DOHH2 (cell line): ENCODE results near the gene TIGAR.

Experiments used
- H3F3A ChIP-seq: fragments of 200-600 bp; sonication (generic), shearing (Covaris generic); 2 replicates; pipeline ENCODE4 v1.6.0; 2016; ENCODE audit warnings: antibody characterized with exemption, mild to moderate bottlenecking; ENCODE audit not compliant: control insufficient read depth, insufficient read depth
- H3K27ac ChIP-seq: fragments of 200-600 bp; sonication (generic); 2 replicates; pipeline ENCODE4 v1.5.1; 2014; ENCODE audit warnings: low read depth, mild to moderate bottlenecking, low read length, moderate library complexity
- H3K27me3 ChIP-seq: fragments of 200-600 bp; sonication (generic); 2 replicates; pipeline ENCODE4 v1.6.1; 2014; ENCODE audit warnings: mild to moderate bottlenecking, low read length, mixed read lengths; ENCODE audit not compliant: control insufficient read depth
- H3K36me3 ChIP-seq: fragments of 200-600 bp; sonication (generic); 2 replicates; pipeline ENCODE4 v1.6.1; 2014; ENCODE audit warnings: mild to moderate bottlenecking, low read length, moderate library complexity, mixed read lengths; ENCODE audit not compliant: control insufficient read depth
- H3K4me1 ChIP-seq: fragments of 200-600 bp; sonication (generic); 2 replicates; pipeline ENCODE4 v1.6.1; 2014; ENCODE audit warnings: mild to moderate bottlenecking, low read length, mixed read lengths; ENCODE audit not compliant: control insufficient read depth
- H3K4me2 ChIP-seq: fragments of 200-600 bp; sonication (generic); 2 replicates; pipeline ENCODE4 v1.6.0; 2014; ENCODE audit warnings: mild to moderate bottlenecking, low read length, moderate library complexity
- H3K4me3 ChIP-seq: fragments of 200-600 bp; sonication (generic); 2 replicates; pipeline ENCODE4 v1.5.1; 2014; ENCODE audit warnings: mild to moderate bottlenecking, low read length, mixed read lengths
- H3K79me2 ChIP-seq: fragments of 200-600 bp; sonication (generic); 2 replicates; pipeline ENCODE4 v1.6.1; 2014; ENCODE audit warnings: mild to moderate bottlenecking, low read length, mixed read lengths; ENCODE audit not compliant: control insufficient read depth
- H3K9me2 ChIP-seq: fragments of 200-600 bp; sonication (generic); replicated peaks from 2 replicates; pipeline ENCODE4 v1.6.1; 2014; ENCODE audit warnings: mild to moderate bottlenecking, low read length, mixed read lengths; ENCODE audit not compliant: control insufficient read depth
- H3K9me3 ChIP-seq: fragments of 200-600 bp; sonication (generic); 2 replicates; pipeline ENCODE4 v1.6.1; 2014; ENCODE audit warnings: antibody characterized with exemption, low read length, mixed read lengths; ENCODE audit not compliant: control insufficient read depth, insufficient read depth
- H4K20me1 ChIP-seq: fragments of 200-600 bp; sonication (generic); 2 replicates; pipeline ENCODE4 v1.6.0; 2014; ENCODE audit warnings: low read depth, mild to moderate bottlenecking, antibody characterized with exemption, low read length, moderate library complexity; ENCODE audit not compliant: control insufficient read depth, insufficient read depth
- EZH2phosphoT487 ChIP-seq: fragments of 200-600 bp; sonication (generic); IDR thresholded peaks from 2 replicates; pipeline ENCODE4 v1.6.1; 2017; ENCODE audit warnings: borderline replicate concordance, mild to moderate bottlenecking, antibody characterized with exemption, low read length, moderate library complexity, mixed read lengths
- TF ChIP-seq, protein P1 (sequence below): fragments of 200-600 bp; sonication (generic); IDR thresholded peaks from one replicate; pipeline ENCODE4 v1.5.1; 2014; ENCODE audit warnings: antibody characterized with exemption, mild to moderate bottlenecking, low read depth, low read length; ENCODE audit not compliant: poor library complexity, severe bottlenecking

Gene TIGAR

DNA sequence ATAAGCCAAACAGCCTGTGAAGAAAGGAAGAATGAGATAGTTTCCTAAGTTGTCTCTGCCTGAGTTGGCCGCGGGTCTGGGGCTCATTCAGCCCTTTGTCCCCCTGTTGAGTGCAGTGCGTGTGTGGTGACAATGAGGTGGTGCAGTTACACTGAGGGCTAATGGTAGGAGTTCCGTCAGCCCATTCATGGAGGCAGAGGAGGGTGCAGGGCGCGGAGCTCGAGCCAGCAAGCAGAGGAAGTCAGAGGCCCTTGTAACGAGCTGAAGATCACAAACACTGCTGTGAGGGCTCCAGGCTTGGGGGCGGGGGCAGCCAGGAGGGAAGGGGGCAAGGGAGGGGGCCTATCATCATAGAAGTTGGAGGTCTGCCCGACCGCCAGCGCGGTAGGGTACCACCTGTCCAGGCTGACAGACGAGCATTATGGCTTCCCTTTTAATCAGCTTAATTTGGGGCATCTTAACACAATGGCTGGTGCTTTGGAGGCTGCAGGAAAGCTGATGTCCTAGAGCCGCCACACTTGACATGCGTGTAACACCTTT lies 27.0 kb upstream of the TIGAR start:
- TF ChIP-seq EZH2phosphoT487 = no peak
- TF ChIP-seq, protein P1, sequence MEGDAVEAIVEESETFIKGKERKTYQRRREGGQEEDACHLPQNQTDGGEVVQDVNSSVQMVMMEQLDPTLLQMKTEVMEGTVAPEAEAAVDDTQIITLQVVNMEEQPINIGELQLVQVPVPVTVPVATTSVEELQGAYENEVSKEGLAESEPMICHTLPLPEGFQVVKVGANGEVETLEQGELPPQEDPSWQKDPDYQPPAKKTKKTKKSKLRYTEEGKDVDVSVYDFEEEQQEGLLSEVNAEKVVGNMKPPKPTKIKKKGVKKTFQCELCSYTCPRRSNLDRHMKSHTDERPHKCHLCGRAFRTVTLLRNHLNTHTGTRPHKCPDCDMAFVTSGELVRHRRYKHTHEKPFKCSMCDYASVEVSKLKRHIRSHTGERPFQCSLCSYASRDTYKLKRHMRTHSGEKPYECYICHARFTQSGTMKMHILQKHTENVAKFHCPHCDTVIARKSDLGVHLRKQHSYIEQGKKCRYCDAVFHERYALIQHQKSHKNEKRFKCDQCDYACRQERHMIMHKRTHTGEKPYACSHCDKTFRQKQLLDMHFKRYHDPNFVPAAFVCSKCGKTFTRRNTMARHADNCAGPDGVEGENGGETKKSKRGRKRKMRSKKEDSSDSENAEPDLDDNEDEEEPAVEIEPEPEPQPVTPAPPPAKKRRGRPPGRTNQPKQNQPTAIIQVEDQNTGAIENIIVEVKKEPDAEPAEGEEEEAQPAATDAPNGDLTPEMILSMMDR = no peak
- no peak overlapping the region for H3K4me2 ChIP-seq
- H3F3A ChIP-seq = no peaks in the 10 kb centered on the region
- no peak overlapping the region for H3K4me3 ChIP-seq
- no peaks in the 10 kb centered on the region for H3K27me3 ChIP-seq
- no peaks in the 10 kb centered on the region for H3K4me1 ChIP-seq
- H3K9me2 ChIP-seq = no peaks in the 10 kb centered on the region
- H3K36me3 ChIP-seq = no peaks in the 10 kb centered on the region
- H3K27ac ChIP-seq = no peak overlapping the region
- H4K20me1 ChIP-seq = no peaks in the 10 kb centered on the region
- H3K79me2 ChIP-seq = no peaks in the 10 kb centered on the region
- no peaks in the 10 kb centered on the region for H3K9me3 ChIP-seq

DNA sequence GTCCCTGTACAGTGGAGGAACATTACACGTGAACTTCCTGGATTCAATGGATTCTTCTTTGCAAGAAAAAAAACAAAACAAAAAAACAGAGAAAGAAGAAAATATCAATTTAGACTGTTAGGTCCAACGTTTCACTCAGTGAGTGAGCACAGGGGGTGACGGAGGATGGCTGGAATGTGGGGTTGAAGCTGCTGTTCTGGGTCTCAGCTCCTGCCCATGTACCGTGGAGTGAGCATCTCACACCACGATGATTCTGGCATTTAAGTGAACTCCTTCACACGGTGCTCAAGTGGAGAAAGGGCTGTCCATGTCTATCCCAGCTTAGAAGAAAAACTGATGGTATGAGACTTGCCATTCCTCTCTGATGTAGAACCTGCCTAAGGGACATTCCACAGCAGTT lies 24.3 kb upstream of the TIGAR start:
- no peaks in the 10 kb centered on the region for H3K4me1 ChIP-seq
- H3K27me3 ChIP-seq = no peaks in the 10 kb centered on the region
- no peaks in the 10 kb centered on the region for H3K9me2 ChIP-seq
- H3K36me3 ChIP-seq = no peaks in the 10 kb centered on the region
- H3K79me2 ChIP-seq = no peaks in the 10 kb centered on the region
- H3K27ac ChIP-seq = no peak overlapping the region
- no peak overlapping the region for H3K4me3 ChIP-seq
- H3K4me2 ChIP-seq = no peak overlapping the region
- no peak for TF ChIP-seq EZH2phosphoT487
- TF ChIP-seq, protein P1 = no peak
- no peaks in the 10 kb centered on the region for H3F3A ChIP-seq
- no peaks in the 10 kb centered on the region for H4K20me1 ChIP-seq
- no peaks in the 10 kb centered on the region for H3K9me3 ChIP-seq

DNA sequence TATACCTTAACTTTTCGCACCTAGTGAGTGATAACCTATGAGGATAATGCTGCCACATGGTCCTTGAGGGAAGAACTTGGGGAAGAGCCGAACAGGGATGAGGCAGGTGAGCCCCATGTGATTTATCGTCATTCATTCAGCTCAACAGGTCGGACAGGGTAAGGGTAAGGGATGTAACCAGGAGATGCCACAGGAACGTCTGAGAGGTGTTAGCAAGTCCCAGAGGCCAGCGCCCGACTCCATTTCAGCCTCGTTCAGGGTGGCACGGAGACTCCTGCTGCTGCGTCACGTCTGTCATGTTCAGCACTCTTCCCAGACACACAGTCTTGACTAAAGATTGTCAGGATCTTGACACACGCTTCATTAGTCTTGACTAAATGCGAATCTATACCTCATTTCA lies 23.4 kb upstream of the TIGAR start:
- H3K79me2 ChIP-seq = no peaks in the 10 kb centered on the region
- H3K27ac ChIP-seq = no peak overlapping the region
- no peaks in the 10 kb centered on the region for H3K9me2 ChIP-seq
- TF ChIP-seq, protein P1 = no peak
- no peak for TF ChIP-seq EZH2phosphoT487
- no peak overlapping the region for H3K4me3 ChIP-seq
- peaks cover 3% of the 10 kb centered on the region; the same call in 1 of the 2 replicates for H3K27me3 ChIP-seq
- H3K4me2 ChIP-seq = no peak overlapping the region
- no peaks in the 10 kb centered on the region for H3K9me3 ChIP-seq
- no peaks in the 10 kb centered on the region for H4K20me1 ChIP-seq
- no peaks in the 10 kb centered on the region for H3F3A ChIP-seq
- H3K4me1 ChIP-seq = no peaks in the 10 kb centered on the region
- H3K36me3 ChIP-seq = no peaks in the 10 kb centered on the region
